Body of pancreas (tissue), 4 donors: ENCODE results near the gene SYAP1.

Experiments
- CTCF ChIP-seq, 7 experiments: fragments of 450-650 bp in 4 of 7; fragments of 200-600 bp in 3 of 7; sonication (generic) in 3 of 7; IDR thresholded peaks; one replicate each; pipeline ENCODE4 v1.5.1; 2016 to 2019; ENCODE audit warnings: antibody characterized with exemption in 7 of 7
- POLR2A ChIP-seq, 3 donors: fragments of 450-650 bp; IDR thresholded peaks; one replicate each; pipeline ENCODE4 v1.6.1; 2016; ENCODE audit warnings: antibody characterized with exemption in 3 of 3, mild to moderate bottlenecking in 2 of 3

GRCh38 chrX:16725072-16725471, 5.7 kb downstream of the SYAP1 start:
- TF ChIP-seq CTCF (IDR thresholded peaks at IDR 0.05) = no peak
- no peak for TF ChIP-seq POLR2A (IDR thresholded peaks at IDR 0.05)
